Thyroid gland (tissue), 4 donors: ENCODE measurements around the gene SH3RF2. TPM values are rescaled to one million over a fixed set of nuclear protein-coding genes. Genes with fewer than 3 reads are reported as not detected.
A peak's percentile ranks its signal among the peaks of the same experiment; 100 is the strongest.

Source experiments
- DNase-seq, 2 donors: peaks; one replicate each; pipeline ENCODE4 v3.0.0-alpha.2; 2019
- H3K27ac ChIP-seq, 3 donors: fragments of 200-600 bp; sonication (generic); 1 replicate in 2 of 3; 2 replicates in 1 of 3; pipeline ENCODE4 v1.5.1; 2016 to 2019; ENCODE audit warnings: mild to moderate bottlenecking in 1 of 3, moderate library complexity in 1 of 3
- H3K27me3 ChIP-seq: fragments of 200-600 bp; sonication (generic); one replicate; pipeline ENCODE4 v1.5.1; 2019
- H3K36me3 ChIP-seq, 2 donors: fragments of 200-600 bp; sonication (generic); one replicate each; pipeline ENCODE4 v1.5.1; 2016 to 2019
- H3K4me1 ChIP-seq, 2 donors: fragments of 200-600 bp; sonication (generic); one replicate each; pipeline ENCODE4 v1.5.1; 2017 to 2019
- H3K4me3 ChIP-seq, 3 donors: fragments of 200-600 bp; sonication (generic); replicated peaks in 1 of 3; 1 replicate in 2 of 3; 2 replicates in 1 of 3; pipeline ENCODE4 v1.5.1; 2016; ENCODE audit warnings: mild to moderate bottlenecking in 1 of 3
- H3K9me3 ChIP-seq: fragments of 200-600 bp; sonication (generic); one replicate; pipeline ENCODE4 v1.5.1; 2017
- POLR2A ChIP-seq, 2 donors: fragments of 450-650 bp; IDR thresholded peaks; one replicate each; pipeline ENCODE4 v1.6.1; 2017; ENCODE audit warnings: antibody characterized with exemption in 2 of 2, mild to moderate bottlenecking in 2 of 2, moderate library complexity in 1 of 2
- WGBS, 2 donors: methylation state at CpG; one replicate each; pipeline ENCODE4 v1.1.5; 2017; 5-methylcytosine and 5-hydroxymethylcytosine counted together
- intact Hi-C: fragments of 100-400 bp; cut with DNase I; formaldehyde crosslinking; loops from one replicate; pipeline ENCODE4 v1.15.1; 2023
- total RNA-seq, 4 donors: library from RNA; depleted of rRNA; stranded (reverse); fragments of >200 nt; gene quantifications; one replicate each; pipeline ENCODE4 v1.2.3, GENCODE V29; 2016
- TF ChIP-seq, protein P1 (sequence below), 6 experiments: fragments of 200-600 bp in 3 of 6; fragments of 450-650 bp in 3 of 6; sonication (generic) in 3 of 6; IDR thresholded peaks; one replicate each; pipeline ENCODE4 v1.5.1; 2016 to 2019; ENCODE audit warnings: antibody characterized with exemption in 6 of 6, mild to moderate bottlenecking in 2 of 6, inconsistent platforms in 1 of 6, moderate library complexity in 1 of 6

Gene SH3RF2
- total RNA-seq, 4 donors from 2014 or later, result 3.1 to 20.8 (median 14.3) TPM

- Histone ChIP-seq H3K4me3 (no peak overlapping the region), H3K27me3 (no peaks in the 10 kb centered on the region), H3K36me3 (no peaks in the 10 kb centered on the region), H3K27ac (peak overlapping the region in 2 of 3 donors; percentile 69 to 75), H3K9me3 (no peaks in the 10 kb centered on the region), H3K4me1 (peaks cover 29 to 67% of the 10 kb centered on the region in 2 donors)
- 71 to 84% methylated on average over 7 of the region's 7 CpGs for WGBS, 2 donors
- no peak for TF ChIP-seq POLR2A (IDR thresholded peaks at IDR 0.05)
- TF ChIP-seq, protein P1, sequence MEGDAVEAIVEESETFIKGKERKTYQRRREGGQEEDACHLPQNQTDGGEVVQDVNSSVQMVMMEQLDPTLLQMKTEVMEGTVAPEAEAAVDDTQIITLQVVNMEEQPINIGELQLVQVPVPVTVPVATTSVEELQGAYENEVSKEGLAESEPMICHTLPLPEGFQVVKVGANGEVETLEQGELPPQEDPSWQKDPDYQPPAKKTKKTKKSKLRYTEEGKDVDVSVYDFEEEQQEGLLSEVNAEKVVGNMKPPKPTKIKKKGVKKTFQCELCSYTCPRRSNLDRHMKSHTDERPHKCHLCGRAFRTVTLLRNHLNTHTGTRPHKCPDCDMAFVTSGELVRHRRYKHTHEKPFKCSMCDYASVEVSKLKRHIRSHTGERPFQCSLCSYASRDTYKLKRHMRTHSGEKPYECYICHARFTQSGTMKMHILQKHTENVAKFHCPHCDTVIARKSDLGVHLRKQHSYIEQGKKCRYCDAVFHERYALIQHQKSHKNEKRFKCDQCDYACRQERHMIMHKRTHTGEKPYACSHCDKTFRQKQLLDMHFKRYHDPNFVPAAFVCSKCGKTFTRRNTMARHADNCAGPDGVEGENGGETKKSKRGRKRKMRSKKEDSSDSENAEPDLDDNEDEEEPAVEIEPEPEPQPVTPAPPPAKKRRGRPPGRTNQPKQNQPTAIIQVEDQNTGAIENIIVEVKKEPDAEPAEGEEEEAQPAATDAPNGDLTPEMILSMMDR (IDR thresholded peaks at IDR 0.05), result no peak
- DNase-seq, result no peak
- intact Hi-C loops, result no loop called here
These were observed 43.2 kb downstream of the SH3RF2 start for GRCh38 chr5:145979270-145980223.

DNA sequence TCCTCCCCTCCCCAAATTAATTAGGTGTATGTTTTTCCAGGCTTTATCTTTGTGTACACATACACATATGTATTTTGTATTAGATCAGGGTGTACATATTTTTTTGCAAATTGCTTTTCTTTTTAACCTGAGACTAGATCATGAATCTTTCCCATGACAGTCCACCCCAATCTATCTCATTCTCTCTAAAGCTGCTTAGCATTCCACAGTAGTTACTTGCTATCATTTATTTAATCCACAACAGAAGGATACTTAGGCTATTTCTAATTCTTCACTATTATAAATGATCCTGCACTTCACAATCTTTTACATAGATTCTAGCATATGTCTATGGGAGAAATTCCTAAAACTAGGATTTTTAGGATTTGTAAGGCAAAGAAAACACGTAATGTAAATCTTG, 43.9 kb downstream of the SH3RF2 start:
- WGBS, 2 donors, result 85 to 97% methylated on average over 1 of the region's 1 CpG
- intact Hi-C loops, result no loop called here

GRCh38 chr5:145980718-145981117, 44.3 kb downstream of the SH3RF2 start:
- 96 to 97% methylated on average over 2 of the region's 2 CpGs for WGBS, 2 donors
- Histone ChIP-seq H3K27me3 (no peaks in the 10 kb centered on the region), H3K9me3 (no peaks in the 10 kb centered on the region), H3K4me1 (peaks cover 29 to 58% of the 10 kb centered on the region in 2 donors), H3K4me3 (no peak overlapping the region), H3K27ac (peak overlapping the region in 2 of 3 donors; percentile 75 to 89), H3K36me3 (no peaks in the 10 kb centered on the region)
- DNase-seq, result no peak
- no peak for TF ChIP-seq POLR2A (IDR thresholded peaks at IDR 0.05)
- TF ChIP-seq, protein P1 (IDR thresholded peaks at IDR 0.05), result no peak
- intact Hi-C loops, result no loop called here

More for the DNA sequence above, 43.9 kb downstream of the SH3RF2 start:
- no peak for TF ChIP-seq POLR2A (IDR thresholded peaks at IDR 0.05)
- TF ChIP-seq, protein P1 (IDR thresholded peaks at IDR 0.05), result no peak
- Histone ChIP-seq H3K36me3 (no peaks in the 10 kb centered on the region), H3K4me1 (peaks cover 29 to 63% of the 10 kb centered on the region in 2 donors), H3K27me3 (no peaks in the 10 kb centered on the region), H3K9me3 (no peaks in the 10 kb centered on the region), H3K4me3 (no peak overlapping the region), H3K27ac (peak overlapping the region in 2 of 3 donors; percentile 75 to 89)
- no peak for DNase-seq

GRCh38 chr5:145981589-145982571, 45.5 kb downstream of the SH3RF2 start:
- H3K4me3 ChIP-seq, result no peak overlapping the region
- peak; percentile 53 to 64 for DNase-seq
- intact Hi-C loops, result no loop called here
- H3K36me3 ChIP-seq, result no peaks in the 10 kb centered on the region
- TF ChIP-seq POLR2A (IDR thresholded peaks at IDR 0.05), result no peak
- TF ChIP-seq, protein P1 (IDR thresholded peaks at IDR 0.05), result no peak
- peak overlapping the region; percentile 45 to 89 (median 75) for H3K27ac ChIP-seq
- no peaks in the 10 kb centered on the region for H3K9me3 ChIP-seq
- H3K27me3 ChIP-seq, result no peaks in the 10 kb centered on the region
- 23 to 48% methylated on average over 3 of the region's 3 CpGs for WGBS, 2 donors
- peaks cover 29 to 46% of the 10 kb centered on the region in 2 donors for H3K4me1 ChIP-seq
